ENCODE measurements around the gene TMEM132C. TPM values are rescaled to one million over a fixed set of nuclear protein-coding genes. Genes with fewer than 3 reads are reported as not detected.

The TMEM132C gene
- total and polyA plus RNA-seq, 2 of the 4 experiments (the other 2 are of a cell fraction) = not detected

DNA sequence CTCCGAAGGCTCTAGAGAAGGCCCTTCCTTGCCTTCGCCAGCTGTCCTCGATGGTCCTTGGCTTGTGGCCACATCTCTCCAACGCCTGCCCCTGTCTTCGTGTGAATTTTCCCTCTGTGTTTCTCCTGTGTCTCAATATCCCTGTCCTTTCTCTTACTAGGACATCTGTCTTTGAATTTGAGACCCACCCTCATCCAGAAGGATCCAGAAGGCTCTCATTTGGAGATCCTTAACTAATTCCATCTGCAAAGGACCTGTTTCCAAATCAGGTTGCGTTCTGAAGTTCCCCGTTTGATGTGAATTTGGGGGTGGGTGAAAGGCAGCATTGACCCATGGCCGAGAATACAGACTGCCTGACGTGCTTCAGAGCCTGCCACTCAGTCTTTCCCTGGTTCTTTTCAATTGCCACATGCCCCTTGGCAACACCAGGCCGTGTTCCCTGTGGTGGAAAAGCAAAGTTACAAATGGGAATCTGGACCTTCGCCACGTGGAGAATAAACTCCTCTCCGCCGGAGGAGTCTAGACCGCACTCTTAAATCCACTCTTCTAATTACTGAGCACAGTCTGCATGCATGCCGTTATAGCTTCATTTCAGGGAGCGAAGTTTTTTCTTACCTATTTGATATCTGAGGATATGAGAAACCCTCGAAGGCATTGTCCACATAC is 158.8 kb downstream of the TMEM132C start:
- CTCF ChIA-PET = no interaction called here
- 21% methylated on average over 4 of the region's 18 CpGs; no CpG with 5 or more reads in 1 of the 2 experiments for WGBS, 2 experiments (ENCODE audit: extremely low coverage in 2 of 2, insufficient read length in 1 of 2)
- intact Hi-C loops (cut with micrococcal nuclease) = no loop called here

More for the DNA sequence above, 158.8 kb downstream of the TMEM132C start:
- Histone ChIP-seq H2BK5ac (ENCODE audit: low read depth, low read length, poor library complexity, severe bottlenecking) (no peak overlapping the region), H2BK15ac (ENCODE audit: low read depth, low read length) (no peak overlapping the region), H4K5ac (ENCODE audit: low read depth, low read length) (no peak overlapping the region), H3K79me1 (ENCODE audit: low read depth in 1 of 2, low read length in 2 of 2) (no peaks in the 10 kb centered on the region), H2AK9ac (replicated peaks; ENCODE audit: low read depth, low read length, poor library complexity) (no peak overlapping the region), H2BK20ac (ENCODE audit: low read depth, low read length) (no peak overlapping the region), H4K91ac (ENCODE audit: insufficient read depth, low read depth, low read length) (no peak overlapping the region), H3K14ac (replicated peaks; ENCODE audit: low read depth, low read length) (no peak overlapping the region), H3K9me3 (ENCODE audit: control insufficient read depth, insufficient read depth, low read length) (peaks cover 37% of the 10 kb centered on the region), H3K56ac (ENCODE audit: extremely low read depth, insufficient read depth, low read length) (no peak overlapping the region), H3K36me3 (ENCODE audit: control insufficient read depth, insufficient read depth, low read length) (no peaks in the 10 kb centered on the region), H3K23ac (ENCODE audit: low read depth, low read length) (no peak overlapping the region), H3K4ac (ENCODE audit: low read depth, low read length) (no peak overlapping the region), H2BK120ac (ENCODE audit: low read depth, low read length) (no peak overlapping the region), H3K9me1 (ENCODE audit: insufficient read depth, low read length) (no peaks in the 10 kb centered on the region), H3K27me3 (ENCODE audit: control insufficient read depth, insufficient read depth, low read length) (no peaks in the 10 kb centered on the region), H3K4me1 (ENCODE audit: control insufficient read depth, insufficient read depth, low read length) (no peaks in the 10 kb centered on the region), H2AFZ (replicated peaks; ENCODE audit: low read length, poor library complexity) (no peak overlapping the region), H2AK5ac (ENCODE audit: low read depth, low read length) (no peak overlapping the region), H3K9ac (ENCODE audit: low read depth, low read length) (no peak overlapping the region), H3K4me2 (ENCODE audit: low read depth, low read length) (no peak overlapping the region), H3K27ac (ENCODE audit: insufficient read depth, low read length) (no peak overlapping the region), H3K18ac (ENCODE audit: low read depth, low read length) (no peak overlapping the region), H4K20me1 (ENCODE audit: insufficient read depth, low read length) (no peaks in the 10 kb centered on the region), H4K8ac (ENCODE audit: low read depth in 2 of 2, low read length in 2 of 2) (no peak overlapping the region), H3K4me3 (ENCODE audit: insufficient read depth, low read depth, low read length) (no peak overlapping the region)
- in situ Hi-C loops (cut with MboI; ENCODE audit: low sequenced_read_pairs) = no loop called here
- BruUV-seq (replicated peaks) = no TSS peak
- DNase-seq = no peak
- TF ChIP-seq NFE2L2 (IDR thresholded peaks at IDR 0.05; ENCODE audit: low read depth, low read length) (no peak), MXI1 (IDR thresholded peaks at IDR 0.05; ENCODE audit: borderline replicate concordance, low read depth, low read length) (no peak), BHLHE40 (IDR thresholded peaks at IDR 0.05; ENCODE audit: low read depth, low read length) (no peak), POLR2A (IDR thresholded peaks at IDR 0.05; ENCODE audit: low read depth, low read length) (no peak), MAFK (IDR thresholded peaks at IDR 0.05; ENCODE audit: low read depth, low read length) (no peak), MAZ (IDR thresholded peaks at IDR 0.05; ENCODE audit: borderline replicate concordance, low read depth, low read length) (no peak), SMC3 (IDR thresholded peaks at IDR 0.05; ENCODE audit: low read depth, low read length) (no peak), CEBPB (IDR thresholded peaks at IDR 0.05; ENCODE audit: low read depth, low read length) (no peak), RCOR1 (IDR thresholded peaks at IDR 0.05; ENCODE audit: insufficient replicate concordance, low read length) (no peak), RAD21 (IDR thresholded peaks at IDR 0.05; ENCODE audit: low read length) (no peak), FOS (IDR thresholded peaks at IDR 0.05; ENCODE audit: low read depth, low read length) (no peak), CHD1 (IDR thresholded peaks at IDR 0.05; ENCODE audit: low read depth, low read length) (no peak)
- TF ChIP-seq, protein P1, sequence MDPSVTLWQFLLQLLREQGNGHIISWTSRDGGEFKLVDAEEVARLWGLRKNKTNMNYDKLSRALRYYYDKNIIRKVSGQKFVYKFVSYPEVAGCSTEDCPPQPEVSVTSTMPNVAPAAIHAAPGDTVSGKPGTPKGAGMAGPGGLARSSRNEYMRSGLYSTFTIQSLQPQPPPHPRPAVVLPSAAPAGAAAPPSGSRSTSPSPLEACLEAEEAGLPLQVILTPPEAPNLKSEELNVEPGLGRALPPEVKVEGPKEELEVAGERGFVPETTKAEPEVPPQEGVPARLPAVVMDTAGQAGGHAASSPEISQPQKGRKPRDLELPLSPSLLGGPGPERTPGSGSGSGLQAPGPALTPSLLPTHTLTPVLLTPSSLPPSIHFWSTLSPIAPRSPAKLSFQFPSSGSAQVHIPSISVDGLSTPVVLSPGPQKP (IDR thresholded peaks at IDR 0.05; ENCODE audit: borderline replicate concordance, low read depth, low read length) = no peak
- TF ChIP-seq, protein P2, sequence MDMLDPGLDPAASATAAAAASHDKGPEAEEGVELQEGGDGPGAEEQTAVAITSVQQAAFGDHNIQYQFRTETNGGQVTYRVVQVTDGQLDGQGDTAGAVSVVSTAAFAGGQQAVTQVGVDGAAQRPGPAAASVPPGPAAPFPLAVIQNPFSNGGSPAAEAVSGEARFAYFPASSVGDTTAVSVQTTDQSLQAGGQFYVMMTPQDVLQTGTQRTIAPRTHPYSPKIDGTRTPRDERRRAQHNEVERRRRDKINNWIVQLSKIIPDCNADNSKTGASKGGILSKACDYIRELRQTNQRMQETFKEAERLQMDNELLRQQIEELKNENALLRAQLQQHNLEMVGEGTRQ (IDR thresholded peaks at IDR 0.05; ENCODE audit: low read depth, low read length) = no peak
- TF ChIP-seq, protein P3, sequence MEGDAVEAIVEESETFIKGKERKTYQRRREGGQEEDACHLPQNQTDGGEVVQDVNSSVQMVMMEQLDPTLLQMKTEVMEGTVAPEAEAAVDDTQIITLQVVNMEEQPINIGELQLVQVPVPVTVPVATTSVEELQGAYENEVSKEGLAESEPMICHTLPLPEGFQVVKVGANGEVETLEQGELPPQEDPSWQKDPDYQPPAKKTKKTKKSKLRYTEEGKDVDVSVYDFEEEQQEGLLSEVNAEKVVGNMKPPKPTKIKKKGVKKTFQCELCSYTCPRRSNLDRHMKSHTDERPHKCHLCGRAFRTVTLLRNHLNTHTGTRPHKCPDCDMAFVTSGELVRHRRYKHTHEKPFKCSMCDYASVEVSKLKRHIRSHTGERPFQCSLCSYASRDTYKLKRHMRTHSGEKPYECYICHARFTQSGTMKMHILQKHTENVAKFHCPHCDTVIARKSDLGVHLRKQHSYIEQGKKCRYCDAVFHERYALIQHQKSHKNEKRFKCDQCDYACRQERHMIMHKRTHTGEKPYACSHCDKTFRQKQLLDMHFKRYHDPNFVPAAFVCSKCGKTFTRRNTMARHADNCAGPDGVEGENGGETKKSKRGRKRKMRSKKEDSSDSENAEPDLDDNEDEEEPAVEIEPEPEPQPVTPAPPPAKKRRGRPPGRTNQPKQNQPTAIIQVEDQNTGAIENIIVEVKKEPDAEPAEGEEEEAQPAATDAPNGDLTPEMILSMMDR (conservative IDR thresholded peaks at IDR 0.05; ENCODE audit: low read depth, low read length) = no peak
- dilution Hi-C loops (cut with HindIII; ENCODE audit: low sequenced_read_pairs, unreplicated experiment) = no loop called here
- no peak for ATAC-seq (ENCODE audit: low read depth)
- POLR2A ChIA-PET (ENCODE audit: unreplicated experiment) = no interaction called here

Data from IMR-90 (cell line).